ENCODE results near the gene CDK19. TPM values are rescaled to one million over a fixed set of nuclear protein-coding genes. Genes with fewer than 3 reads are reported as not detected.

CDK19 gene
- polyA plus RNA-seq, 1 donor (not counting 4 experiments of a cell fraction or from before 2014, with no cell fraction given) = 6.4 TPM

DNA sequence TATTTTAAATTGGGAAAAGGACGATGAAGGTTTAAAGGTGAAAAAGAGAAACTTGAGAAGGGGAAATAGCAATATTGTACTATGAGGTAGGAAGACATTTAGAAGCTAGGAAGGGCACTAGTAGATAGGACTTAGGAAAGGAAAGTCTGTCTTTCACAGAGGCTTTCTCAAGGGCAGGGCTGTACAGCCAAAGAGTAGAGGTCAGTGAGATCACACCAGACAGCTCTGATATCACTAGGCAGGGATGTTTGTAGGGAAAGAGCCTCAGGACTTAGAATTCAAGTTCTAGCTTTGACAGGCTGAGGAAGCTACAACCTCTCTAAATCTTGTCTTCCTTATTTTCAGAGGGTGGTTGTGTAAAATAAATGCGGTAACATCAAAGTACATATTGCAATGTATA, 178.5 kb downstream of the CDK19 start:
- no peaks in the 10 kb centered on the region for H3K36me3 ChIP-seq (ENCODE audit: control insufficient read depth in 2 of 2, extremely low read depth in 1 of 2, insufficient read depth in 2 of 2, low read length in 2 of 2)
- no peak overlapping the region for H2AFZ ChIP-seq (ENCODE audit: control insufficient read depth, low read length)
- no peak overlapping the region for H3K27ac ChIP-seq (ENCODE audit: control insufficient read depth, insufficient read depth, low read length)
- no peaks in the 10 kb centered on the region for H3K27me3 ChIP-seq (ENCODE audit: control insufficient read depth, extremely low read depth, insufficient read depth, low read length)
- no peaks in the 10 kb centered on the region for H3K9me3 ChIP-seq (ENCODE audit: control insufficient read depth, low read depth, low read length)
- no peak for TF ChIP-seq EZH2 (IDR thresholded peaks at IDR 0.05; ENCODE audit: low read length)
- TF ChIP-seq, protein P1, sequence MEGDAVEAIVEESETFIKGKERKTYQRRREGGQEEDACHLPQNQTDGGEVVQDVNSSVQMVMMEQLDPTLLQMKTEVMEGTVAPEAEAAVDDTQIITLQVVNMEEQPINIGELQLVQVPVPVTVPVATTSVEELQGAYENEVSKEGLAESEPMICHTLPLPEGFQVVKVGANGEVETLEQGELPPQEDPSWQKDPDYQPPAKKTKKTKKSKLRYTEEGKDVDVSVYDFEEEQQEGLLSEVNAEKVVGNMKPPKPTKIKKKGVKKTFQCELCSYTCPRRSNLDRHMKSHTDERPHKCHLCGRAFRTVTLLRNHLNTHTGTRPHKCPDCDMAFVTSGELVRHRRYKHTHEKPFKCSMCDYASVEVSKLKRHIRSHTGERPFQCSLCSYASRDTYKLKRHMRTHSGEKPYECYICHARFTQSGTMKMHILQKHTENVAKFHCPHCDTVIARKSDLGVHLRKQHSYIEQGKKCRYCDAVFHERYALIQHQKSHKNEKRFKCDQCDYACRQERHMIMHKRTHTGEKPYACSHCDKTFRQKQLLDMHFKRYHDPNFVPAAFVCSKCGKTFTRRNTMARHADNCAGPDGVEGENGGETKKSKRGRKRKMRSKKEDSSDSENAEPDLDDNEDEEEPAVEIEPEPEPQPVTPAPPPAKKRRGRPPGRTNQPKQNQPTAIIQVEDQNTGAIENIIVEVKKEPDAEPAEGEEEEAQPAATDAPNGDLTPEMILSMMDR (optimal IDR thresholded peaks at IDR 0.05 in 1 of 3, IDR thresholded peaks at IDR 0.05 in 1 of 3, conservative IDR thresholded peaks at IDR 0.05 in 1 of 3; ENCODE audit: extremely low read depth in 1 of 3, insufficient read depth in 2 of 3, low read length in 3 of 3) = no peak
- H3K4me1 ChIP-seq (ENCODE audit: control insufficient read depth, extremely low read depth, insufficient read depth, low read length) = no peaks in the 10 kb centered on the region
- no peak overlapping the region for H3K4me2 ChIP-seq (ENCODE audit: control insufficient read depth, extremely low read depth, insufficient read depth, low read depth, low read length)
- no peak for DNase-seq (ENCODE audit: low read depth, low spot score)
- H3K9ac ChIP-seq (ENCODE audit: control insufficient read depth, extremely low read depth, insufficient read depth, low read length) = no peak overlapping the region
- no peak for FAIRE-seq
- dilution Hi-C loops (cut with MboI; ENCODE audit: extremely low pct_ligation_motif_present, low sequenced_read_pairs) = no loop called here
- no peaks in the 10 kb centered on the region for H3K9me1 ChIP-seq (ENCODE audit: control insufficient read depth, extremely low read depth, insufficient read depth, low read length)
- no peak overlapping the region for H3K4me3 ChIP-seq (ENCODE audit: control insufficient read depth in 2 of 3, extremely low read depth in 1 of 3, insufficient read depth in 2 of 3, low read depth in 1 of 3, low read length in 3 of 3)
- no peaks in the 10 kb centered on the region for H3K79me2 ChIP-seq (ENCODE audit: control insufficient read depth, insufficient read depth, low read length)
- H4K20me1 ChIP-seq (ENCODE audit: control insufficient read depth, extremely low read depth, insufficient read depth, low read length) = no peaks in the 10 kb centered on the region

DNA sequence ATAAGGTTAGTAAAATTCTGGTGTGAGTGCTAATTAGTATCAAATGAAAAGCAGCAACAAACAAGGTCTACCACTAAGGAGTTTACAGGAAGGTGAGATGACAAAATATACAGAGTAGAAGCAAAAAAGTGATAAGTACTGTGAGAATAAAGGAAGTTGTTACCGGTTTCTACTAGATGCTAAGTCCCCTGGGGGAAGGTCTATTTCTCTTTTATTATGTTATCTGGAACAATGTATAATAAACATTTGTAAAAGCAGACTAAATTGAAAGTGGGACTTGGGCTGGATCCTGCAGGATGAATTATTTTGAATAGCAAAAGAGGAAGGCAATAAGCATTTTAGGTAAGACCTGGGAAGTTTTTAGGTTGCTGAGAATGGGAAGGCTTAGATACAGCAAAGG, 180.2 kb downstream of the CDK19 start:
- no peak overlapping the region for H2AFZ ChIP-seq (ENCODE audit: control insufficient read depth, low read length)
- H4K20me1 ChIP-seq (ENCODE audit: control insufficient read depth, extremely low read depth, insufficient read depth, low read length) = no peaks in the 10 kb centered on the region
- no peak overlapping the region for H3K4me3 ChIP-seq (ENCODE audit: control insufficient read depth in 2 of 3, extremely low read depth in 1 of 3, insufficient read depth in 2 of 3, low read depth in 1 of 3, low read length in 3 of 3)
- H3K36me3 ChIP-seq (ENCODE audit: control insufficient read depth in 2 of 2, extremely low read depth in 1 of 2, insufficient read depth in 2 of 2, low read length in 2 of 2) = no peaks in the 10 kb centered on the region
- no peak overlapping the region for H3K27ac ChIP-seq (ENCODE audit: control insufficient read depth, insufficient read depth, low read length)
- H3K9me1 ChIP-seq (ENCODE audit: control insufficient read depth, extremely low read depth, insufficient read depth, low read length) = no peaks in the 10 kb centered on the region
- FAIRE-seq (no peak), DNase-seq (ENCODE audit: low read depth, low spot score) (no peak)
- H3K79me2 ChIP-seq (ENCODE audit: control insufficient read depth, insufficient read depth, low read length) = no peaks in the 10 kb centered on the region
- no peak overlapping the region for H3K9ac ChIP-seq (ENCODE audit: control insufficient read depth, extremely low read depth, insufficient read depth, low read length)
- no peak overlapping the region for H3K4me2 ChIP-seq (ENCODE audit: control insufficient read depth, extremely low read depth, insufficient read depth, low read depth, low read length)
- no peaks in the 10 kb centered on the region for H3K4me1 ChIP-seq (ENCODE audit: control insufficient read depth, extremely low read depth, insufficient read depth, low read length)
- no peaks in the 10 kb centered on the region for H3K9me3 ChIP-seq (ENCODE audit: control insufficient read depth, low read depth, low read length)
- H3K27me3 ChIP-seq (ENCODE audit: control insufficient read depth, extremely low read depth, insufficient read depth, low read length) = no peaks in the 10 kb centered on the region
- dilution Hi-C loops (cut with MboI; ENCODE audit: extremely low pct_ligation_motif_present, low sequenced_read_pairs) = no loop called here
- TF ChIP-seq EZH2 (IDR thresholded peaks at IDR 0.05; ENCODE audit: low read length) = no peak
- TF ChIP-seq, protein P1 (optimal IDR thresholded peaks at IDR 0.05 in 1 of 3, IDR thresholded peaks at IDR 0.05 in 1 of 3, conservative IDR thresholded peaks at IDR 0.05 in 1 of 3; ENCODE audit: extremely low read depth in 1 of 3, insufficient read depth in 2 of 3, low read length in 3 of 3) = no peak
